ENCODE measurements around the gene USP3.

USP3 gene

GRCh38 chr15:63633312-63633711 lies 128.9 kb downstream of the USP3 start:
- DNase-seq (ENCODE audit: low spot score), result no peak
- no CpG with 5 or more reads among the region's 2 CpGs for WGBS, 2 donors (ENCODE audit: extremely low coverage in 2 of 2, insufficient read length in 2 of 2, insufficient replicate concordance in 1 of 2)
- H3K4me3 ChIP-seq (ENCODE audit: low read length in 2 of 2), result no peak overlapping the region
- H4K8ac ChIP-seq (ENCODE audit: low read depth, low read length), result no peak overlapping the region
- no peak overlapping the region for H3K4ac ChIP-seq (ENCODE audit: low read length)
- H3K4me1 ChIP-seq (ENCODE audit: control insufficient read depth in 2 of 2, insufficient read depth in 1 of 2, low read depth in 1 of 2, low read length in 2 of 2), result no peaks in the 10 kb centered on the region
- no peak overlapping the region for H3K9ac ChIP-seq (ENCODE audit: low read depth, low read length, poor library complexity)
- no peak overlapping the region for H2AK5ac ChIP-seq (ENCODE audit: low read depth, low read length)
- H3K14ac ChIP-seq (ENCODE audit: low read length), result no peak overlapping the region
- H3K79me1 ChIP-seq (ENCODE audit: low read depth, low read length), result no peaks in the 10 kb centered on the region
- peaks cover 0 to 1% of the 10 kb centered on the region in 2 donors for H3K9me3 ChIP-seq (replicated peaks in 1 of 2; ENCODE audit: control insufficient read depth in 2 of 2, insufficient read depth in 1 of 2, low read depth in 1 of 2, low read length in 2 of 2)
- no peak overlapping the region for H2BK12ac ChIP-seq (ENCODE audit: low read length)
- H3K4me2 ChIP-seq (ENCODE audit: insufficient read depth, low read length, poor library complexity, severe bottlenecking), result no peak overlapping the region
- H3K27me3 ChIP-seq (ENCODE audit: control insufficient read depth in 3 of 3, insufficient read depth in 3 of 3, low read depth in 1 of 3, low read length in 3 of 3), result no peaks in the 10 kb centered on the region
- H2BK5ac ChIP-seq (ENCODE audit: low read length), result no peak overlapping the region
- H2BK120ac ChIP-seq (ENCODE audit: low read depth, low read length), result no peak overlapping the region
- no peak overlapping the region for H4K91ac ChIP-seq (ENCODE audit: low read depth, low read length, poor library complexity)
- peaks cover 26 to 93% of the 10 kb centered on the region in 2 donors for H3K36me3 ChIP-seq (replicated peaks in 1 of 2; ENCODE audit: control insufficient read depth in 2 of 2, insufficient read depth in 2 of 2, low read length in 2 of 2)
- no peak overlapping the region for H3K27ac ChIP-seq (replicated peaks; ENCODE audit: low read length)
- no peak overlapping the region for H3K18ac ChIP-seq (ENCODE audit: low read length)
- H2BK15ac ChIP-seq (ENCODE audit: low read length), result no peak overlapping the region
- no peak overlapping the region for H3K23ac ChIP-seq (ENCODE audit: low read depth, low read length, poor library complexity)
- no peak overlapping the region for H2AFZ ChIP-seq (ENCODE audit: low read length)

- Histone ChIP-seq H3K4me1 (ENCODE audit: control insufficient read depth in 2 of 2, insufficient read depth in 1 of 2, low read depth in 1 of 2, low read length in 2 of 2) (no peaks in the 10 kb centered on the region), H3K14ac (ENCODE audit: low read length) (no peak overlapping the region), H2AFZ (ENCODE audit: low read length) (no peak overlapping the region), H2BK120ac (ENCODE audit: low read depth, low read length) (no peak overlapping the region), H3K79me1 (ENCODE audit: low read depth, low read length) (no peaks in the 10 kb centered on the region), H3K27me3 (ENCODE audit: control insufficient read depth in 3 of 3, insufficient read depth in 3 of 3, low read depth in 1 of 3, low read length in 3 of 3) (no peaks in the 10 kb centered on the region), H3K4me2 (ENCODE audit: insufficient read depth, low read length, poor library complexity, severe bottlenecking) (no peak overlapping the region), H3K4ac (ENCODE audit: low read length) (no peak overlapping the region), H3K18ac (ENCODE audit: low read length) (no peak overlapping the region), H2BK12ac (ENCODE audit: low read length) (no peak overlapping the region), H3K36me3 (replicated peaks in 1 of 2; ENCODE audit: control insufficient read depth in 2 of 2, insufficient read depth in 2 of 2, low read length in 2 of 2) (peaks cover 26 to 95% of the 10 kb centered on the region in 2 donors), H3K4me3 (ENCODE audit: low read length in 2 of 2) (no peak overlapping the region), H3K23ac (ENCODE audit: low read depth, low read length, poor library complexity) (no peak overlapping the region), H3K27ac (replicated peaks; ENCODE audit: low read length) (no peak overlapping the region), H4K91ac (ENCODE audit: low read depth, low read length, poor library complexity) (no peak overlapping the region), H2BK15ac (ENCODE audit: low read length) (no peak overlapping the region), H2AK5ac (ENCODE audit: low read depth, low read length) (no peak overlapping the region), H3K9ac (ENCODE audit: low read depth, low read length, poor library complexity) (no peak overlapping the region), H3K9me3 (replicated peaks in 1 of 2; ENCODE audit: control insufficient read depth in 2 of 2, insufficient read depth in 1 of 2, low read depth in 1 of 2, low read length in 2 of 2) (peaks cover 0 to 1% of the 10 kb centered on the region in 2 donors), H4K8ac (ENCODE audit: low read depth, low read length) (no peak overlapping the region), H2BK5ac (ENCODE audit: low read length) (no peak overlapping the region)
- DNase-seq (ENCODE audit: low spot score), result no peak
- no CpG with 5 or more reads among the region's 1 CpG for WGBS, 2 donors (ENCODE audit: extremely low coverage in 2 of 2, insufficient read length in 2 of 2, insufficient replicate concordance in 1 of 2)
These were observed 129.8 kb downstream of the USP3 start for GRCh38 chr15:63634154-63634553.

- no peak overlapping the region for H3K14ac ChIP-seq (ENCODE audit: low read length)
- DNase-seq (ENCODE audit: low spot score), result no peak
- no peak overlapping the region for H3K9ac ChIP-seq (ENCODE audit: low read depth, low read length, poor library complexity)
- no peak overlapping the region for H2BK5ac ChIP-seq (ENCODE audit: low read length)
- no CpG with 5 or more reads among the region's 9 CpGs for WGBS, 2 donors (ENCODE audit: extremely low coverage in 2 of 2, insufficient read length in 2 of 2, insufficient replicate concordance in 1 of 2)
- H4K91ac ChIP-seq (ENCODE audit: low read depth, low read length, poor library complexity), result no peak overlapping the region
- H2AFZ ChIP-seq (ENCODE audit: low read length), result no peak overlapping the region
- no peaks in the 10 kb centered on the region for H3K4me1 ChIP-seq (ENCODE audit: control insufficient read depth in 2 of 2, insufficient read depth in 1 of 2, low read depth in 1 of 2, low read length in 2 of 2)
- H4K8ac ChIP-seq (ENCODE audit: low read depth, low read length), result no peak overlapping the region
- no peak overlapping the region for H3K4me3 ChIP-seq (ENCODE audit: low read length in 2 of 2)
- H3K36me3 ChIP-seq (replicated peaks in 1 of 2; ENCODE audit: control insufficient read depth in 2 of 2, insufficient read depth in 2 of 2, low read length in 2 of 2), result peaks cover 22 to 96% of the 10 kb centered on the region in 2 donors
- no peak overlapping the region for H2BK15ac ChIP-seq (ENCODE audit: low read length)
- H3K23ac ChIP-seq (ENCODE audit: low read depth, low read length, poor library complexity), result no peak overlapping the region
- no peak overlapping the region for H2AK5ac ChIP-seq (ENCODE audit: low read depth, low read length)
- no peak overlapping the region for H3K18ac ChIP-seq (ENCODE audit: low read length)
- H3K27ac ChIP-seq (replicated peaks; ENCODE audit: low read length), result no peak overlapping the region
- no peak overlapping the region for H3K4ac ChIP-seq (ENCODE audit: low read length)
- H2BK12ac ChIP-seq (ENCODE audit: low read length), result no peak overlapping the region
- no peaks in the 10 kb centered on the region for H3K79me1 ChIP-seq (ENCODE audit: low read depth, low read length)
- no peaks in the 10 kb centered on the region for H3K27me3 ChIP-seq (ENCODE audit: control insufficient read depth in 3 of 3, insufficient read depth in 3 of 3, low read depth in 1 of 3, low read length in 3 of 3)
- H3K4me2 ChIP-seq (ENCODE audit: insufficient read depth, low read length, poor library complexity, severe bottlenecking), result no peak overlapping the region
- peaks cover 0 to 1% of the 10 kb centered on the region in 2 donors for H3K9me3 ChIP-seq (replicated peaks in 1 of 2; ENCODE audit: control insufficient read depth in 2 of 2, insufficient read depth in 1 of 2, low read depth in 1 of 2, low read length in 2 of 2)
- no peak overlapping the region for H2BK120ac ChIP-seq (ENCODE audit: low read depth, low read length)
These were observed 132.2 kb downstream of the USP3 start for GRCh38 chr15:63636518-63637061.

GRCh38 chr15:63638839-63639238 lies 134.4 kb downstream of the USP3 start:
- Histone ChIP-seq H2AK5ac (ENCODE audit: low read depth, low read length) (no peak overlapping the region), H3K4me3 (ENCODE audit: low read length in 2 of 2) (no peak overlapping the region), H3K4me2 (ENCODE audit: insufficient read depth, low read length, poor library complexity, severe bottlenecking) (no peak overlapping the region), H4K8ac (ENCODE audit: low read depth, low read length) (no peak overlapping the region), H4K91ac (ENCODE audit: low read depth, low read length, poor library complexity) (no peak overlapping the region), H3K4me1 (ENCODE audit: control insufficient read depth in 2 of 2, insufficient read depth in 1 of 2, low read depth in 1 of 2, low read length in 2 of 2) (no peaks in the 10 kb centered on the region), H3K79me1 (ENCODE audit: low read depth, low read length) (no peaks in the 10 kb centered on the region), H3K18ac (ENCODE audit: low read length) (no peak overlapping the region), H3K36me3 (replicated peaks in 1 of 2; ENCODE audit: control insufficient read depth in 2 of 2, insufficient read depth in 2 of 2, low read length in 2 of 2) (peaks cover 15 to 94% of the 10 kb centered on the region in 2 donors), H2BK5ac (ENCODE audit: low read length) (no peak overlapping the region), H3K27me3 (ENCODE audit: control insufficient read depth in 3 of 3, insufficient read depth in 3 of 3, low read depth in 1 of 3, low read length in 3 of 3) (no peaks in the 10 kb centered on the region), H3K9me3 (replicated peaks in 1 of 2; ENCODE audit: control insufficient read depth in 2 of 2, insufficient read depth in 1 of 2, low read depth in 1 of 2, low read length in 2 of 2) (no peaks in the 10 kb centered on the region), H2BK15ac (ENCODE audit: low read length) (no peak overlapping the region), H3K27ac (replicated peaks; ENCODE audit: low read length) (no peak overlapping the region), H3K23ac (ENCODE audit: low read depth, low read length, poor library complexity) (no peak overlapping the region), H3K4ac (ENCODE audit: low read length) (no peak overlapping the region), H2BK120ac (ENCODE audit: low read depth, low read length) (no peak overlapping the region), H3K9ac (ENCODE audit: low read depth, low read length, poor library complexity) (no peak overlapping the region), H2BK12ac (ENCODE audit: low read length) (no peak overlapping the region), H3K14ac (ENCODE audit: low read length) (no peak overlapping the region), H2AFZ (ENCODE audit: low read length) (no peak overlapping the region)
- no peak for DNase-seq (ENCODE audit: low spot score)
- no CpG with 5 or more reads among the region's 1 CpG for WGBS, 2 donors (ENCODE audit: extremely low coverage in 2 of 2, insufficient read length in 2 of 2, insufficient replicate concordance in 1 of 2)
